Endothelial cell of umbilical vein (primary cell): ENCODE data around the gene HCN2.

ENCODE experiments used
- EZH2 ChIP-seq: IDR thresholded peaks from 2 replicates; pipeline ENCODE4 v1.6.1; 2012; ENCODE audit warnings: borderline replicate concordance, low read depth, mild to moderate bottlenecking, moderate library complexity, low read length, inconsistent platforms; ENCODE audit not compliant: severe bottlenecking
- FOS ChIP-seq: IDR thresholded peaks from 2 replicates; pipeline ENCODE4 v1.6.1; 2011; ENCODE audit warnings: mild to moderate bottlenecking, low read length, moderate library complexity, borderline replicate concordance; ENCODE audit not compliant: insufficient read depth
- JUN ChIP-seq: IDR thresholded peaks from 2 replicates; pipeline ENCODE4 v1.6.1; 2011; ENCODE audit warnings: borderline replicate concordance, low read depth; ENCODE audit not compliant: insufficient read length, insufficient read depth
- MYC ChIP-seq: IDR thresholded peaks from one replicate; pipeline ENCODE4 v1.6.1; 2011; ENCODE audit warnings: mild to moderate bottlenecking, low read depth, low read length
- POLR2A ChIP-seq: IDR thresholded peaks from 2 replicates; pipeline ENCODE4 v1.6.1; 2012; ENCODE audit warnings: low read depth, mild to moderate bottlenecking, control low read depth, low read length
- POLR2AphosphoS5 ChIP-seq: IDR thresholded peaks from 2 replicates; pipeline ENCODE4 v1.6.1; 2012; ENCODE audit warnings: low read depth, mild to moderate bottlenecking, control low read depth, low read length, moderate library complexity; ENCODE audit not compliant: insufficient read depth
- TF ChIP-seq, protein P1 (sequence below), 2 donors: IDR thresholded peaks; 1 replicate in 1 of 2; 2 replicates in 1 of 2; pipeline ENCODE4 v1.5.1; 2011; ENCODE audit warnings: low read length in 2 of 2, mild to moderate bottlenecking in 2 of 2, moderate library complexity in 2 of 2, control low read depth in 1 of 2, inconsistent platforms in 1 of 2, low read depth in 1 of 2; ENCODE audit not compliant: insufficient read depth in 1 of 2; ENCODE audit errors: extremely low read depth in 1 of 2
- TF ChIP-seq, protein P2 (sequence below): IDR thresholded peaks from 2 replicates; pipeline ENCODE4 v1.6.1; 2011; ENCODE audit not compliant: insufficient read depth, insufficient read length

DNA sequence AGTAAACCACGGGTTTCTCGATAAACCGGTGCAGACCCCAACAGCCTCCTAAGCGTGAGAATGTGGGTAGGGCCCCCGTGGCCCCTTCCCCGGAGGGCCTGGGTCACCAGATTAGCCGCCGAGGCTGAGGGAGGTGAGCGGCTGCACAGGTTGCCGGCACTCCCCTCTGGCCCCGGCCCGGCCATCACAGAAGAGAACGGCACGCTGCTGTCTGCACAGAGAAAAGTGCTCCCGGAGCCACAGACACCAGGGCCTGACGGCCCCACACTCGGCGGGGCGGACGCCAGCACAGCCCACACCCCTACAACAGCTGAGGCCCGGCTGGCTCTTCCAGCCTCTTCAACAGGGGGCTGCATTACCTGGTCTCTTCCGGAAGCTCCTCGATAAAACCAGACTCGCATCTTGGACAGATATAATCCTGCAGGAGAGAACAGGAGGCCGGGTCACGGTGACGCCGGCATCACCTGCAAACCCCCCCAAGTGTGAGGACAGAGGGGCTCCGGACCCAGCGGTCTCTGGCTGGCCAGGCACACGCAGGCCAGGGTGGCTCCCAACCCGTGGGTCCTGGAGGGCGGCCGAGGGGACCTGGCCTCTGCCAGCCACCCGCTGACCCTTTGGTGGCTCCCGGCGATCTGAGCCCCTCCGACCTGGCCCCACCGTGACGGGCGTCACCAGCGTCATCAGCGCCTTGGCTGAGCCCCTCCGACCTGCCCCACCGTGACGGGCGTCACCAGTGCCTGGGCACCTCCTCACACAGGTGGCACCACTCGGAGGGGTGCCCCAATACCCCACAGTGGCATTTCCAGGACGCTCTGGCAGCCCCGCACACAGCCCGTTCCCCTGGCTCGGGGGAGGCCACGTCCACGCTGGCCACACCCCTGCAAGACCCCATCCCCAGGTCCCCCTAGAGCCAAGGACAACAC, 63.0 kb downstream of the HCN2 start:
- TF ChIP-seq, protein P1, sequence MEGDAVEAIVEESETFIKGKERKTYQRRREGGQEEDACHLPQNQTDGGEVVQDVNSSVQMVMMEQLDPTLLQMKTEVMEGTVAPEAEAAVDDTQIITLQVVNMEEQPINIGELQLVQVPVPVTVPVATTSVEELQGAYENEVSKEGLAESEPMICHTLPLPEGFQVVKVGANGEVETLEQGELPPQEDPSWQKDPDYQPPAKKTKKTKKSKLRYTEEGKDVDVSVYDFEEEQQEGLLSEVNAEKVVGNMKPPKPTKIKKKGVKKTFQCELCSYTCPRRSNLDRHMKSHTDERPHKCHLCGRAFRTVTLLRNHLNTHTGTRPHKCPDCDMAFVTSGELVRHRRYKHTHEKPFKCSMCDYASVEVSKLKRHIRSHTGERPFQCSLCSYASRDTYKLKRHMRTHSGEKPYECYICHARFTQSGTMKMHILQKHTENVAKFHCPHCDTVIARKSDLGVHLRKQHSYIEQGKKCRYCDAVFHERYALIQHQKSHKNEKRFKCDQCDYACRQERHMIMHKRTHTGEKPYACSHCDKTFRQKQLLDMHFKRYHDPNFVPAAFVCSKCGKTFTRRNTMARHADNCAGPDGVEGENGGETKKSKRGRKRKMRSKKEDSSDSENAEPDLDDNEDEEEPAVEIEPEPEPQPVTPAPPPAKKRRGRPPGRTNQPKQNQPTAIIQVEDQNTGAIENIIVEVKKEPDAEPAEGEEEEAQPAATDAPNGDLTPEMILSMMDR (IDR thresholded peaks at IDR 0.05; ENCODE audit: extremely low read depth in 1 of 2, insufficient read depth in 1 of 2, low read depth in 1 of 2, low read length in 2 of 2), result no peak
- TF ChIP-seq POLR2A (no peak), JUN (no peak), POLR2AphosphoS5 (no peak), EZH2 (no peak), MYC (no peak), FOS (no peak)
- TF ChIP-seq, protein P2, sequence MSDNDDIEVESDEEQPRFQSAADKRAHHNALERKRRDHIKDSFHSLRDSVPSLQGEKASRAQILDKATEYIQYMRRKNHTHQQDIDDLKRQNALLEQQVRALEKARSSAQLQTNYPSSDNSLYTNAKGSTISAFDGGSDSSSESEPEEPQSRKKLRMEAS, result no peak
